PC-9 (cell line): ENCODE results near the gene RTP4. TPM values are rescaled to one million over a fixed set of nuclear protein-coding genes. Genes with fewer than 3 reads are reported as not detected.
A peak's percentile ranks its signal among the peaks of the same experiment; 100 is the strongest.
"Not testable (repeated sequence)": the region's sequence is repeated elsewhere in the genome, so short reads cannot be mapped to it uniquely, and the experiment has no call there.

ENCODE experiments used
- BruUV-seq: library from RNA; stranded (reverse); fragments of 400-500 nt; replicated peaks from 2 replicates; lab custom pipeline; 2021; lab: Mats Ljungman, UMichigan
- CTCF ChIA-PET: fragments of 300-600 bp; sonication (Branson Sonifier 250); formaldehyde crosslinking; loops from one replicate; lab custom pipeline; 2022; ENCODE audit warnings: antibody characterized with exemption; lab: Charles Lee
- POLR2A ChIA-PET: fragments of 300-600 bp; sonication (Branson Sonifier 250); formaldehyde crosslinking; loops from one replicate; lab custom pipeline; 2022; ENCODE audit warnings: antibody characterized with exemption; ENCODE audit not compliant: unreplicated experiment; lab: Charles Lee
- DNase-seq, 2 experiments: peaks; one replicate each; pipeline versions ENCODE4 v3.0.0 to v3.0.0-alpha.2; 2015 to 2022; ENCODE audit warnings: mixed read lengths in 1 of 2
- H2AFZ ChIP-seq: fragments of 200-600 bp; sonication (generic); 2 replicates; pipeline ENCODE4 v1.8.1; 2017; ENCODE audit warnings: antibody characterized with exemption
- H3F3A ChIP-seq: fragments of 200-600 bp; sonication (generic); 2 replicates; pipeline ENCODE4 v1.8.1; 2017; ENCODE audit warnings: antibody characterized with exemption, mild to moderate bottlenecking, low read depth; ENCODE audit not compliant: insufficient read depth
- H3K27ac ChIP-seq: fragments of 200-600 bp; sonication (generic); 2 replicates; pipeline ENCODE4 v1.6.1; 2016; ENCODE audit warnings: mixed run types
- H3K27me3 ChIP-seq: fragments of 200-600 bp; sonication (generic); 2 replicates; pipeline ENCODE4 v1.6.1; 2016; ENCODE audit warnings: low read depth, mixed run types; ENCODE audit not compliant: insufficient read depth
- H3K36me3 ChIP-seq: fragments of 200-600 bp; sonication (generic); 2 replicates; pipeline ENCODE4 v1.6.1; 2016; ENCODE audit warnings: low read depth, mixed run types
- H3K4me1 ChIP-seq: fragments of 200-600 bp; sonication (generic); replicated peaks from 2 replicates; pipeline ENCODE4 v1.6.1; 2016; ENCODE audit warnings: mixed run types; ENCODE audit not compliant: insufficient read depth
- H3K4me2 ChIP-seq: fragments of 200-600 bp; sonication (generic); 2 replicates; pipeline ENCODE4 v1.6.1; 2017; ENCODE audit warnings: mixed run types
- H3K4me3 ChIP-seq: fragments of 200-600 bp; sonication (generic); 2 replicates; pipeline ENCODE4 v1.6.1; 2016; ENCODE audit warnings: mixed run types
- H3K79me2 ChIP-seq: fragments of 200-600 bp; sonication (generic); 2 replicates; pipeline ENCODE4 v1.6.1; 2017; ENCODE audit warnings: low read depth, mixed run types
- H3K9me2 ChIP-seq: fragments of 200-600 bp; sonication (generic); 2 replicates; pipeline ENCODE4 v1.8.1; 2017; ENCODE audit warnings: mild to moderate bottlenecking; ENCODE audit not compliant: insufficient read depth
- H3K9me3 ChIP-seq: fragments of 200-600 bp; sonication (generic); 2 replicates; pipeline ENCODE4 v1.8.1; 2016; ENCODE audit warnings: low read depth; ENCODE audit not compliant: insufficient read depth
- H4K20me1 ChIP-seq: fragments of 200-600 bp; sonication (generic); 2 replicates; pipeline ENCODE4 v1.8.1; 2017; ENCODE audit not compliant: insufficient read depth
- CTCF ChIP-seq: fragments of 200-600 bp; sonication (generic); conservative IDR thresholded peaks from 2 replicates; pipeline ENCODE4 v1.6.1; 2017; ENCODE audit warnings: mixed run types, antibody characterized with exemption, mild to moderate bottlenecking, moderate library complexity
- EZH2 ChIP-seq: fragments of 200-600 bp; sonication (generic); IDR thresholded peaks from 2 replicates; pipeline ENCODE4 v1.8.0; 2017; ENCODE audit warnings: antibody characterized with exemption, low read depth
- intact Hi-C: fragments of 100-400 bp; cut with micrococcal nuclease; formaldehyde crosslinking; loops from one replicate; pipeline ENCODE4 v1.10.0; 2022; ENCODE audit not compliant: unreplicated experiment
- total RNA-seq: library from RNA; stranded (reverse); gene quantifications from 2 replicates; pipeline ENCODE4 v1.2.3, GENCODE V29; 2021

RTP4 gene
- total RNA-seq, 1 experiment from 2014 or later, result 0.90 TPM

- Histone ChIP-seq H3K4me3 (no peak overlapping the region), H3K4me2 (no peak overlapping the region), H3K27ac (no peak overlapping the region), H3F3A (peaks cover 8% of the 10 kb centered on the region; the same call in 1 of the 2 replicates), H2AFZ (no peak overlapping the region), H3K9me2 (no peaks in the 10 kb centered on the region), H3K4me1 (peaks cover 15% of the 10 kb centered on the region), H3K36me3 (no peaks in the 10 kb centered on the region), H4K20me1 (no peaks in the 10 kb centered on the region), H3K79me2 (no peaks in the 10 kb centered on the region), H3K9me3 (no peaks in the 10 kb centered on the region), H3K27me3 (no peaks in the 10 kb centered on the region)
- intact Hi-C loops, result no loop called here
- CTCF ChIA-PET, result no interaction called here
- DNase-seq, result no peak
- no TSS peak for BruUV-seq
- POLR2A ChIA-PET, result no interaction called here
- TF ChIP-seq CTCF (no peak), EZH2 (no peak)
Observed at GRCh38 chr3:187406927-187407326, 38.7 kb downstream of the RTP4 start.

GRCh38 chr3:187411991-187412781, 44.0 kb downstream of the RTP4 start:
- H3K27me3 ChIP-seq, H3K4me1 ChIP-seq, H3K9me3 ChIP-seq, intact Hi-C loops, POLR2A ChIA-PET, H4K20me1 ChIP-seq, H3K36me3 ChIP-seq, BruUV-seq, CTCF ChIA-PET, H3K9me2 ChIP-seq, H3K27ac ChIP-seq, H3F3A ChIP-seq, H3K79me2 ChIP-seq: not testable (repeated sequence)
- peak; percentile 61 to 67 for DNase-seq
- Histone ChIP-seq H3K4me2 (peak overlapping the region; percentile 55), H3K4me3 (peak overlapping the region; percentile 43; the same call in 1 of the 2 replicates), H2AFZ (0 out of 2 replicates have a peak overlapping the region, but pooled peaks have one; percentile 76)

Other genes starting within 250 kb of the RTP4 start
- 73.9 and 81.3 TPM in 2 replicates for gene RPL39L, start 228.9 kb upstream of the RTP4 start, total RNA-seq
- gene RTP1, start 170.9 kb upstream of the RTP4 start, total RNA-seq, result not detected in 2 replicates
- gene MASP1, start 76.6 kb upstream of the RTP4 start, total RNA-seq, result not detected in 2 replicates